Trophoblast cell (in vitro differentiated cells and primary cell): ENCODE results near the gene RICTOR.

Experiments
- DNase-seq, 2 donors: peaks; one replicate each; pipeline ENCODE4 v3.0.0-alpha.2; 2016
- H2AFZ ChIP-seq: 2 replicates; pipeline ENCODE4 v1.6.1; 2013; ENCODE audit warnings: low read length, moderate library complexity, mild to moderate bottlenecking; ENCODE audit not compliant: insufficient read depth, poor library complexity
- H2AK5ac ChIP-seq: 2 replicates; pipeline ENCODE4 v1.6.1; 2013; ENCODE audit warnings: mild to moderate bottlenecking, low read length
- H2BK120ac ChIP-seq: 2 replicates; pipeline ENCODE4 v1.6.1; 2013; ENCODE audit warnings: low read length, mild to moderate bottlenecking, moderate library complexity; ENCODE audit not compliant: insufficient read depth, poor library complexity
- H2BK12ac ChIP-seq: 2 replicates; pipeline ENCODE4 v1.6.1; 2013; ENCODE audit warnings: mild to moderate bottlenecking, low read length, moderate library complexity
- H2BK5ac ChIP-seq: 2 replicates; pipeline ENCODE4 v1.6.1; 2013; ENCODE audit warnings: low read length, low read depth, moderate library complexity, mild to moderate bottlenecking; ENCODE audit not compliant: poor library complexity
- H3K14ac ChIP-seq: 2 replicates; pipeline ENCODE4 v1.6.1; 2013; ENCODE audit warnings: mild to moderate bottlenecking, low read length
- H3K18ac ChIP-seq: 2 replicates; pipeline ENCODE4 v1.6.1; 2013; ENCODE audit warnings: mild to moderate bottlenecking, low read length
- H3K23ac ChIP-seq: 2 replicates; pipeline ENCODE4 v1.6.1; 2013; ENCODE audit warnings: low read length
- H3K27ac ChIP-seq: 2 replicates; pipeline ENCODE4 v1.5.1; 2013; ENCODE audit warnings: low read depth, mild to moderate bottlenecking, inconsistent platforms, low read length, moderate library complexity
- H3K27me3 ChIP-seq: 2 replicates; pipeline ENCODE4 v1.6.1; 2013; ENCODE audit warnings: inconsistent platforms, mild to moderate bottlenecking, low read length, moderate library complexity; ENCODE audit not compliant: insufficient read depth
- H3K36me3 ChIP-seq, 2 experiments: 1 replicate in 1 of 2; 2 replicates in 1 of 2; pipeline ENCODE4 v1.6.1; 2013; ENCODE audit warnings: low read length in 2 of 2, mild to moderate bottlenecking in 2 of 2, moderate library complexity in 1 of 2; ENCODE audit not compliant: insufficient read depth in 2 of 2, control insufficient read depth in 1 of 2
- H3K4ac ChIP-seq: 2 replicates; pipeline ENCODE4 v1.6.1; 2013; ENCODE audit warnings: low read depth, mild to moderate bottlenecking, low read length, moderate library complexity
- H3K4me1 ChIP-seq, 2 experiments: 1 replicate in 1 of 2; 2 replicates in 1 of 2; pipeline ENCODE4 v1.6.1; 2013; ENCODE audit warnings: low read length in 2 of 2, mild to moderate bottlenecking in 2 of 2, moderate library complexity in 1 of 2; ENCODE audit not compliant: insufficient read depth in 2 of 2, control insufficient read depth in 1 of 2
- H3K4me2 ChIP-seq: 2 replicates; pipeline ENCODE4 v1.6.1; 2013; ENCODE audit warnings: inconsistent platforms, mild to moderate bottlenecking, low read length, moderate library complexity
- H3K4me3 ChIP-seq: 2 replicates; pipeline ENCODE4 v1.5.1; 2013; ENCODE audit warnings: mild to moderate bottlenecking, low read depth, low read length, inconsistent platforms
- H3K79me1 ChIP-seq: one replicate; pipeline ENCODE4 v1.6.1; 2013; ENCODE audit warnings: low read length
- H3K79me2 ChIP-seq: 2 replicates; pipeline ENCODE4 v1.6.1; 2013; ENCODE audit warnings: low read length, mild to moderate bottlenecking; ENCODE audit not compliant: control insufficient read depth, insufficient read depth, poor library complexity
- H3K9ac ChIP-seq: 2 replicates; pipeline ENCODE4 v1.6.1; 2013; ENCODE audit warnings: mild to moderate bottlenecking, low read length
- H3K9me3 ChIP-seq: 2 replicates; pipeline ENCODE4 v1.6.1; 2013; ENCODE audit warnings: low read depth, mild to moderate bottlenecking, control low read depth, inconsistent platforms, low read length; ENCODE audit not compliant: insufficient read depth
- H4K12ac ChIP-seq: 2 replicates; pipeline ENCODE4 v1.6.1; 2013; ENCODE audit warnings: low read depth, mild to moderate bottlenecking, low read length, moderate library complexity
- H4K8ac ChIP-seq: 2 replicates; pipeline ENCODE4 v1.6.1; 2013; ENCODE audit warnings: low read depth, mild to moderate bottlenecking, low read length, moderate library complexity
- H4K91ac ChIP-seq: one replicate; pipeline ENCODE4 v1.6.1; 2013; ENCODE audit warnings: low read depth, mild to moderate bottlenecking, low read length, moderate library complexity
- WGBS: extraction: QIAGEN DNeasy Blood & Tissue Kit; methylation state at CpG from one replicate; pipeline ENCODE4 v1.1.7; 2013; ENCODE audit warnings: missing lambda C conversion rate; ENCODE audit not compliant: insufficient read length, insufficient coverage; ENCODE audit errors: extremely low coverage; 5-methylcytosine and 5-hydroxymethylcytosine counted together

RICTOR gene

GRCh38 chr5:38905516-38905915 is 168.7 kb downstream of the RICTOR start:
- Histone ChIP-seq H3K23ac (no peak overlapping the region), H3K79me2 (no peaks in the 10 kb centered on the region), H2AK5ac (no peak overlapping the region), H3K18ac (no peak overlapping the region), H2BK120ac (no peak overlapping the region), H3K27me3 (no peaks in the 10 kb centered on the region), H3K14ac (no peak overlapping the region), H2BK5ac (no peak overlapping the region), H3K4me3 (no peak overlapping the region), H2AFZ (no peak overlapping the region), H3K4me1 (no peaks in the 10 kb centered on the region), H3K36me3 (peaks cover 8 to 18% of the 10 kb centered on the region in 2 experiments), H4K8ac (no peak overlapping the region), H4K12ac (no peak overlapping the region), H3K4me2 (no peak overlapping the region), H3K9me3 (peaks cover 6% of the 10 kb centered on the region), H3K27ac (no peak overlapping the region), H3K79me1 (no peaks in the 10 kb centered on the region), H4K91ac (no peak overlapping the region), H3K4ac (no peak overlapping the region), H2BK12ac (no peak overlapping the region), H3K9ac (no peak overlapping the region)
- no CpG with 5 or more reads among the region's 4 CpGs for WGBS
- no peak for DNase-seq

GRCh38 chr5:38899936-38900335 is 174.3 kb downstream of the RICTOR start:
- Histone ChIP-seq H3K9me3 (peaks cover 2% of the 10 kb centered on the region), H3K9ac (no peak overlapping the region), H3K23ac (no peak overlapping the region), H2AK5ac (no peak overlapping the region), H2BK12ac (no peak overlapping the region), H3K4me3 (no peak overlapping the region), H3K4ac (no peak overlapping the region), H3K14ac (no peak overlapping the region), H3K27me3 (no peaks in the 10 kb centered on the region), H2BK5ac (no peak overlapping the region), H2AFZ (no peak overlapping the region), H4K12ac (no peak overlapping the region), H3K27ac (no peak overlapping the region), H2BK120ac (no peak overlapping the region), H3K36me3 (peaks cover 2 to 8% of the 10 kb centered on the region in 2 experiments), H4K91ac (no peak overlapping the region), H3K4me1 (no peaks in the 10 kb centered on the region), H3K18ac (no peak overlapping the region), H3K4me2 (no peak overlapping the region), H4K8ac (no peak overlapping the region), H3K79me2 (no peaks in the 10 kb centered on the region), H3K79me1 (no peaks in the 10 kb centered on the region)
- WGBS: no CpG with 5 or more reads among the region's 5 CpGs
- no peak for DNase-seq

GRCh38 chr5:38896760-38897159 is 177.4 kb downstream of the RICTOR start:
- Histone ChIP-seq H3K4ac (no peak overlapping the region), H2AK5ac (no peak overlapping the region), H2BK120ac (no peak overlapping the region), H3K4me3 (no peak overlapping the region), H4K12ac (no peak overlapping the region), H3K27me3 (no peaks in the 10 kb centered on the region), H3K79me2 (no peaks in the 10 kb centered on the region), H3K36me3 (no peaks in the 10 kb centered on the region), H3K4me2 (no peak overlapping the region), H3K27ac (no peak overlapping the region), H3K14ac (no peak overlapping the region), H3K4me1 (no peaks in the 10 kb centered on the region), H3K9me3 (peaks cover 2% of the 10 kb centered on the region), H3K79me1 (no peaks in the 10 kb centered on the region), H4K91ac (no peak overlapping the region), H3K9ac (no peak overlapping the region), H2BK12ac (no peak overlapping the region), H3K18ac (no peak overlapping the region), H3K23ac (no peak overlapping the region), H2AFZ (no peak overlapping the region), H2BK5ac (no peak overlapping the region), H4K8ac (no peak overlapping the region)
- no CpG with 5 or more reads among the region's 3 CpGs for WGBS
- DNase-seq: no peak

DNA sequence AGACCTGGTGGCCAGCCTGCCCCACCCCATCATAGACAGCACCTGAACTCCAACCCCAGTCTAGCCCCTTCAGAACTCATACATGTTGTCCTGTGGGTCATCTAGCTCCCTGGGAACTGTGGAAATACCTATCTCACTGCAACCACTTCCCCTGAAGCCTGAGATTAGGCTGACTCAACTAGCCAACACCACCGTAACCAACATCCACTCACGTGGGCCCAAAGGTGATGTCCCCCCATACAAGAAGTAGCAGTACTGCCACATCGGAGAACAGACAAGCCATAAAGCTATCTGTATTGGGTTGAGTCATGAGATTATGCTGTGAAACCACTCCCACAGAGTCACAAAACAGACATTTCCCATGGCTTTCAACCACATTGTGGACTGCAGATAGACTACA is 181.8 kb downstream of the RICTOR start:
- no CpG with 5 or more reads among the region's 3 CpGs for WGBS
- H3K27ac ChIP-seq: no peak overlapping the region
- H3K9me3 ChIP-seq: peaks cover 2% of the 10 kb centered on the region
- H2AFZ ChIP-seq: no peak overlapping the region
- H3K14ac ChIP-seq: no peak overlapping the region
- no peak overlapping the region for H2BK12ac ChIP-seq
- H2BK120ac ChIP-seq: no peak overlapping the region
- H4K91ac ChIP-seq: no peak overlapping the region
- H4K8ac ChIP-seq: no peak overlapping the region
- no peak overlapping the region for H3K18ac ChIP-seq
- no peak overlapping the region for H3K9ac ChIP-seq
- H4K12ac ChIP-seq: no peak overlapping the region
- H3K4me2 ChIP-seq: no peak overlapping the region
- no peak overlapping the region for H3K4ac ChIP-seq
- H2AK5ac ChIP-seq: no peak overlapping the region
- H3K79me1 ChIP-seq: no peaks in the 10 kb centered on the region
- peaks cover 0 to 3% of the 10 kb centered on the region in 2 experiments for H3K36me3 ChIP-seq
- no peaks in the 10 kb centered on the region for H3K27me3 ChIP-seq
- no peak overlapping the region for H2BK5ac ChIP-seq
- H3K79me2 ChIP-seq: no peaks in the 10 kb centered on the region
- no peak overlapping the region for H3K23ac ChIP-seq
- no peak for DNase-seq
- H3K4me3 ChIP-seq: no peak overlapping the region
- H3K4me1 ChIP-seq: no peaks in the 10 kb centered on the region
